ENCODE data around the gene DNA2. TPM values are rescaled to one million over a fixed set of nuclear protein-coding genes. Genes with fewer than 3 reads are reported as not detected.

Gene DNA2
- total and polyA plus RNA-seq, 2 of the 4 experiments (the other 2 are of a cell fraction), result 3.9 to 5.6 TPM

- no peak for TF ChIP-seq CEBPB (IDR thresholded peaks at IDR 0.05; ENCODE audit: low read depth, low read length)
- TF ChIP-seq NFE2L2 (IDR thresholded peaks at IDR 0.05; ENCODE audit: low read depth, low read length), result no peak
- no peak for TF ChIP-seq RFX5 (IDR thresholded peaks at IDR 0.05; ENCODE audit: low read depth, low read length)
- TF ChIP-seq MAZ (IDR thresholded peaks at IDR 0.05; ENCODE audit: borderline replicate concordance, low read depth, low read length), result no peak
- TF ChIP-seq BHLHE40 (IDR thresholded peaks at IDR 0.05; ENCODE audit: low read depth, low read length), result no peak
- TF ChIP-seq MAFK (IDR thresholded peaks at IDR 0.05; ENCODE audit: low read depth, low read length), result no peak
- TF ChIP-seq, protein P1, sequence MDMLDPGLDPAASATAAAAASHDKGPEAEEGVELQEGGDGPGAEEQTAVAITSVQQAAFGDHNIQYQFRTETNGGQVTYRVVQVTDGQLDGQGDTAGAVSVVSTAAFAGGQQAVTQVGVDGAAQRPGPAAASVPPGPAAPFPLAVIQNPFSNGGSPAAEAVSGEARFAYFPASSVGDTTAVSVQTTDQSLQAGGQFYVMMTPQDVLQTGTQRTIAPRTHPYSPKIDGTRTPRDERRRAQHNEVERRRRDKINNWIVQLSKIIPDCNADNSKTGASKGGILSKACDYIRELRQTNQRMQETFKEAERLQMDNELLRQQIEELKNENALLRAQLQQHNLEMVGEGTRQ (IDR thresholded peaks at IDR 0.05; ENCODE audit: low read depth, low read length), result no peak
- TF ChIP-seq CTCF (conservative IDR thresholded peaks at IDR 0.05; ENCODE audit: low read depth, low read length), result no peak
- TF ChIP-seq, protein P2, sequence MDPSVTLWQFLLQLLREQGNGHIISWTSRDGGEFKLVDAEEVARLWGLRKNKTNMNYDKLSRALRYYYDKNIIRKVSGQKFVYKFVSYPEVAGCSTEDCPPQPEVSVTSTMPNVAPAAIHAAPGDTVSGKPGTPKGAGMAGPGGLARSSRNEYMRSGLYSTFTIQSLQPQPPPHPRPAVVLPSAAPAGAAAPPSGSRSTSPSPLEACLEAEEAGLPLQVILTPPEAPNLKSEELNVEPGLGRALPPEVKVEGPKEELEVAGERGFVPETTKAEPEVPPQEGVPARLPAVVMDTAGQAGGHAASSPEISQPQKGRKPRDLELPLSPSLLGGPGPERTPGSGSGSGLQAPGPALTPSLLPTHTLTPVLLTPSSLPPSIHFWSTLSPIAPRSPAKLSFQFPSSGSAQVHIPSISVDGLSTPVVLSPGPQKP (IDR thresholded peaks at IDR 0.05; ENCODE audit: borderline replicate concordance, low read depth, low read length), result no peak
- no peak for TF ChIP-seq POLR2A (IDR thresholded peaks at IDR 0.05; ENCODE audit: low read depth, low read length)
- TF ChIP-seq RAD21 (IDR thresholded peaks at IDR 0.05; ENCODE audit: low read length), result no peak
- TF ChIP-seq CHD1 (IDR thresholded peaks at IDR 0.05; ENCODE audit: low read depth, low read length), result no peak
- TF ChIP-seq MXI1 (IDR thresholded peaks at IDR 0.05; ENCODE audit: borderline replicate concordance, low read depth, low read length), result no peak
- no peak for TF ChIP-seq SMC3 (IDR thresholded peaks at IDR 0.05; ENCODE audit: low read depth, low read length)
- H3K18ac ChIP-seq (ENCODE audit: low read depth, low read length), result no peak overlapping the region
- H3K79me1 ChIP-seq (ENCODE audit: low read depth in 1 of 2, low read length in 2 of 2), result peaks cover 0 to 2% of the 10 kb centered on the region in 2 experiments; a peak in 1 of 4 replicates
- H2BK120ac ChIP-seq (ENCODE audit: low read depth, low read length), result no peak overlapping the region
- no peak overlapping the region for H2BK5ac ChIP-seq (ENCODE audit: low read depth, low read length, poor library complexity, severe bottlenecking)
- no peak overlapping the region for H3K4me3 ChIP-seq (ENCODE audit: insufficient read depth, low read depth, low read length)
- no peaks in the 10 kb centered on the region for H3K27me3 ChIP-seq (ENCODE audit: control insufficient read depth, insufficient read depth, low read length)
- in situ Hi-C loops (cut with MboI; ENCODE audit: low sequenced_read_pairs), result no loop called here
- H3K9me3 ChIP-seq (ENCODE audit: control insufficient read depth, insufficient read depth, low read length), result peaks cover 5% of the 10 kb centered on the region
- CTCF ChIA-PET, result no interaction called here
- H3K27ac ChIP-seq (ENCODE audit: insufficient read depth, low read length), result no peak overlapping the region
- H3K9ac ChIP-seq (ENCODE audit: low read depth, low read length), result no peak overlapping the region
- no peaks in the 10 kb centered on the region for H3K4me1 ChIP-seq (ENCODE audit: control insufficient read depth, insufficient read depth, low read length)
- no CpG with 5 or more reads among the region's 2 CpGs for WGBS, 2 experiments (ENCODE audit: extremely low coverage in 2 of 2, insufficient read length in 1 of 2)
- no peak overlapping the region for H3K23ac ChIP-seq (ENCODE audit: low read depth, low read length)
- H2BK15ac ChIP-seq (ENCODE audit: low read depth, low read length), result no peak overlapping the region
- no peak overlapping the region for H2BK20ac ChIP-seq (ENCODE audit: low read depth, low read length)
- BruUV-seq (replicated peaks), result no TSS peak
- H3K14ac ChIP-seq (replicated peaks; ENCODE audit: low read depth, low read length), result no peak overlapping the region
- no peak for DNase-seq
- H3K36me3 ChIP-seq (ENCODE audit: control insufficient read depth, insufficient read depth, low read length), result peaks cover 41% of the 10 kb centered on the region
- no peaks in the 10 kb centered on the region for H4K20me1 ChIP-seq (ENCODE audit: insufficient read depth, low read length)
- H2AK9ac ChIP-seq (replicated peaks; ENCODE audit: low read depth, low read length, poor library complexity), result no peak overlapping the region
- dilution Hi-C loops (cut with HindIII; ENCODE audit: low sequenced_read_pairs, unreplicated experiment), result no loop called here
- H3K4me2 ChIP-seq (ENCODE audit: low read depth, low read length), result no peak overlapping the region
- POLR2A ChIA-PET (ENCODE audit: unreplicated experiment), result no interaction called here
- no peaks in the 10 kb centered on the region for H3K9me1 ChIP-seq (ENCODE audit: insufficient read depth, low read length)
- intact Hi-C loops (cut with micrococcal nuclease), result no loop called here
- no peak for ATAC-seq (ENCODE audit: low read depth)
- no peak overlapping the region for H3K56ac ChIP-seq (ENCODE audit: extremely low read depth, insufficient read depth, low read length)
- no peak overlapping the region for H3K4ac ChIP-seq (ENCODE audit: low read depth, low read length)
- no peak overlapping the region for H2AK5ac ChIP-seq (ENCODE audit: low read depth, low read length)
- H4K8ac ChIP-seq (ENCODE audit: low read depth in 2 of 2, low read length in 2 of 2), result no peak overlapping the region
- H2AFZ ChIP-seq (replicated peaks; ENCODE audit: low read length, poor library complexity), result no peak overlapping the region
- H4K91ac ChIP-seq (ENCODE audit: insufficient read depth, low read depth, low read length), result no peak overlapping the region
- H4K5ac ChIP-seq (ENCODE audit: low read depth, low read length), result no peak overlapping the region
These were observed 104.7 kb downstream of the DNA2 start for GRCh38 chr10:68367121-68367520.

Measured in IMR-90 (cell line).